Mesenchymal stem cell (in vitro differentiated cells and primary cell): ENCODE results near the gene CARD18.
"Not testable (repeated sequence)": the region's sequence is repeated elsewhere in the genome, so short reads cannot be mapped to it uniquely, and the experiment has no call there.

Experiments used
- DNase-seq: peaks from one replicate; pipeline ENCODE4 v3.0.0-alpha.2; 2013
- H2AFZ ChIP-seq: one replicate; pipeline ENCODE4 v1.6.1; 2013; ENCODE audit warnings: low read depth, mild to moderate bottlenecking, control low read depth, inconsistent platforms, low read length, moderate library complexity
- H2AK5ac ChIP-seq: 2 replicates; pipeline ENCODE4 v1.6.1; 2013; ENCODE audit warnings: low read length, moderate library complexity, mild to moderate bottlenecking, inconsistent platforms; ENCODE audit not compliant: severe bottlenecking
- H2BK120ac ChIP-seq: one replicate; pipeline ENCODE4 v1.6.1; 2013; ENCODE audit warnings: low read depth, mild to moderate bottlenecking, inconsistent platforms, low read length, moderate library complexity
- H2BK12ac ChIP-seq, 2 experiments: one replicate each; pipeline ENCODE4 v1.6.1; 2013; ENCODE audit warnings: inconsistent platforms in 2 of 2, low read length in 2 of 2, mild to moderate bottlenecking in 2 of 2, moderate library complexity in 2 of 2, control low read depth in 1 of 2
- H2BK15ac ChIP-seq: one replicate; pipeline ENCODE4 v1.6.1; 2013; ENCODE audit warnings: mild to moderate bottlenecking, low read depth, inconsistent platforms; ENCODE audit not compliant: poor library complexity, severe bottlenecking
- H2BK5ac ChIP-seq: 2 replicates; pipeline ENCODE4 v1.6.1; 2013; ENCODE audit warnings: low read depth, mild to moderate bottlenecking, low read length, control low read depth, inconsistent platforms; ENCODE audit not compliant: poor library complexity, severe bottlenecking
- H3K14ac ChIP-seq, 2 experiments: one replicate each; pipeline ENCODE4 v1.6.1; 2013; ENCODE audit warnings: inconsistent platforms in 2 of 2, low read length in 2 of 2, control low read depth in 1 of 2, mild to moderate bottlenecking in 1 of 2, moderate library complexity in 1 of 2
- H3K18ac ChIP-seq, 2 experiments: one replicate each; pipeline ENCODE4 v1.6.1; 2013; ENCODE audit warnings: inconsistent platforms in 2 of 2, low read length in 2 of 2, control low read depth in 1 of 2, low read depth in 1 of 2, mild to moderate bottlenecking in 1 of 2
- H3K23ac ChIP-seq, 2 experiments: one replicate each; pipeline ENCODE4 v1.6.1; 2013; ENCODE audit warnings: inconsistent platforms in 2 of 2, low read length in 2 of 2, mild to moderate bottlenecking in 2 of 2, moderate library complexity in 2 of 2, control low read depth in 1 of 2
- H3K27ac ChIP-seq: 2 replicates; pipeline ENCODE4 v1.5.1; 2013; ENCODE audit warnings: mild to moderate bottlenecking, moderate library complexity, low read length, control low read depth, inconsistent platforms; ENCODE audit not compliant: poor library complexity, severe bottlenecking
- H3K27me3 ChIP-seq, 2 experiments: 2 replicates each; pipeline versions ENCODE4 v1.6.1 to v1.7.0; 2013; ENCODE audit warnings: low read length in 2 of 2, mild to moderate bottlenecking in 2 of 2, moderate library complexity in 2 of 2, control low read depth in 1 of 2, inconsistent platforms in 1 of 2; ENCODE audit not compliant: control insufficient read depth in 1 of 2, insufficient read depth in 1 of 2
- H3K36me3 ChIP-seq, 2 experiments: 2 replicates each; pipeline versions ENCODE4 v1.6.1 to v1.7.0; 2013; ENCODE audit warnings: low read length in 2 of 2, control low read depth in 1 of 2, inconsistent platforms in 1 of 2, low read depth in 1 of 2, mild to moderate bottlenecking in 1 of 2; ENCODE audit not compliant: insufficient read depth in 2 of 2, control insufficient read depth in 1 of 2
- H3K4ac ChIP-seq, 2 experiments: one replicate each; pipeline ENCODE4 v1.6.1; 2013; ENCODE audit warnings: inconsistent platforms in 2 of 2, low read length in 2 of 2, mild to moderate bottlenecking in 2 of 2, moderate library complexity in 2 of 2, control low read depth in 1 of 2, low read depth in 1 of 2
- H3K4me1 ChIP-seq: 2 replicates; pipeline ENCODE4 v1.6.1; 2013; ENCODE audit warnings: low read depth, low read length, control low read depth; ENCODE audit not compliant: control insufficient read depth, insufficient read depth
- H3K4me2 ChIP-seq: 2 replicates; pipeline ENCODE4 v1.6.1; 2013; ENCODE audit warnings: low read length, mild to moderate bottlenecking, inconsistent platforms; ENCODE audit not compliant: poor library complexity, severe bottlenecking
- H3K4me3 ChIP-seq, 2 experiments: 2 replicates each; pipeline versions ENCODE4 v1.5.1 to v1.7.0; 2013; ENCODE audit warnings: low read length in 2 of 2, mild to moderate bottlenecking in 2 of 2, control low read depth in 1 of 2, low read depth in 1 of 2; ENCODE audit not compliant: insufficient read depth in 1 of 2
- H3K79me1 ChIP-seq: replicated peaks from 2 replicates; pipeline ENCODE4 v1.6.1; 2013; ENCODE audit warnings: mild to moderate bottlenecking, control low read depth, low read length, inconsistent platforms; ENCODE audit not compliant: poor library complexity, severe bottlenecking
- H3K9ac ChIP-seq: 2 replicates; pipeline ENCODE4 v1.7.0; 2013; ENCODE audit warnings: mild to moderate bottlenecking, low read length, moderate library complexity
- H3K9me3 ChIP-seq: 2 replicates; pipeline ENCODE4 v1.7.0; 2013; ENCODE audit warnings: mild to moderate bottlenecking, low read length; ENCODE audit not compliant: control insufficient read depth
- H4K8ac ChIP-seq: one replicate; pipeline ENCODE4 v1.6.1; 2013; ENCODE audit warnings: inconsistent platforms, mild to moderate bottlenecking, low read length, moderate library complexity
- H4K91ac ChIP-seq: one replicate; pipeline ENCODE4 v1.6.1; 2013; ENCODE audit warnings: mild to moderate bottlenecking, low read length, inconsistent platforms
- WGBS: methylation state at CpG from one replicate; pipeline ENCODE4 v1.1.7; 2013; ENCODE audit warnings: mixed read lengths; 5-methylcytosine and 5-hydroxymethylcytosine counted together

CARD18 gene

GRCh38 chr11:105102079-105102581, 37.4 kb downstream of the CARD18 start:
- not testable (repeated sequence) for H3K4me3 ChIP-seq, H2BK15ac ChIP-seq, H3K14ac ChIP-seq, H3K4me2 ChIP-seq, H3K4ac ChIP-seq, H3K27me3 ChIP-seq, H3K79me1 ChIP-seq, H2AK5ac ChIP-seq, H3K36me3 ChIP-seq, H2BK12ac ChIP-seq, H3K27ac ChIP-seq, H4K91ac ChIP-seq, H3K9me3 ChIP-seq, H3K9ac ChIP-seq, H4K8ac ChIP-seq, H2AFZ ChIP-seq, H2BK120ac ChIP-seq, H2BK5ac ChIP-seq, DNase-seq, H3K18ac ChIP-seq, H3K23ac ChIP-seq, H3K4me1 ChIP-seq
- WGBS: no CpG with 5 or more reads among the region's 3 CpGs

GRCh38 chr11:105100981-105101630, 38.5 kb downstream of the CARD18 start:
- H3K4ac ChIP-seq: no peak overlapping the region
- no peak overlapping the region for H3K9ac ChIP-seq
- no peak overlapping the region for H4K8ac ChIP-seq
- H2BK15ac ChIP-seq: no peak overlapping the region
- H3K18ac ChIP-seq: no peak overlapping the region
- H3K23ac ChIP-seq: no peak overlapping the region
- H3K79me1 ChIP-seq: no peaks in the 10 kb centered on the region
- H2BK120ac ChIP-seq: no peak overlapping the region
- no peak overlapping the region for H2BK12ac ChIP-seq
- H3K36me3 ChIP-seq: no peaks in the 10 kb centered on the region
- no peak overlapping the region for H2BK5ac ChIP-seq
- H3K9me3 ChIP-seq: no peaks in the 10 kb centered on the region
- H2AFZ ChIP-seq: no peak overlapping the region
- no peak overlapping the region for H3K27ac ChIP-seq
- no peak overlapping the region for H3K4me2 ChIP-seq
- H3K27me3 ChIP-seq: no peaks in the 10 kb centered on the region
- H2AK5ac ChIP-seq: no peak overlapping the region
- no peaks in the 10 kb centered on the region for H3K4me1 ChIP-seq
- no peak overlapping the region for H4K91ac ChIP-seq
- no peak overlapping the region for H3K14ac ChIP-seq
- no peak for DNase-seq
- no peak overlapping the region for H3K4me3 ChIP-seq
- WGBS: 81% methylated on average over 2 of the region's 2 CpGs

GRCh38 chr11:105100206-105100605, 39.4 kb downstream of the CARD18 start:
- Histone ChIP-seq H2AFZ (no peak overlapping the region), H3K79me1 (no peaks in the 10 kb centered on the region), H2BK15ac (no peak overlapping the region), H3K27ac (no peak overlapping the region), H3K23ac (no peak overlapping the region), H3K4me1 (no peaks in the 10 kb centered on the region), H3K18ac (peak overlapping the region; percentile 41 to 64), H3K9me3 (no peaks in the 10 kb centered on the region), H2BK12ac (peak overlapping the region in 1 of 2 experiments; percentile 60), H4K91ac (no peak overlapping the region), H2AK5ac (no peak overlapping the region), H2BK120ac (no peak overlapping the region), H3K4ac (peak overlapping the region in 1 of 2 experiments; percentile 37), H3K14ac (no peak overlapping the region), H3K36me3 (no peaks in the 10 kb centered on the region), H2BK5ac (no peak overlapping the region), H3K27me3 (no peaks in the 10 kb centered on the region), H3K4me3 (no peak overlapping the region), H3K9ac (no peak overlapping the region), H3K4me2 (no peak overlapping the region), H4K8ac (peak overlapping the region; percentile 80)
- DNase-seq: peak; percentile 4
- WGBS: 66% methylated on average over 7 of the region's 7 CpGs

- H3K79me1 ChIP-seq, H3K36me3 ChIP-seq, H2AFZ ChIP-seq: not testable (repeated sequence)
These were observed 40.0 kb downstream of the CARD18 start for GRCh38 chr11:105099594-105099993.

More at GRCh38 chr11:105099594-105099993, 40.0 kb downstream of the CARD18 start:
- H2BK12ac ChIP-seq, H3K4me2 ChIP-seq, H3K18ac ChIP-seq, H4K8ac ChIP-seq, H2BK5ac ChIP-seq, H3K4me3 ChIP-seq, H3K27me3 ChIP-seq, H3K23ac ChIP-seq, H3K9me3 ChIP-seq, H2AK5ac ChIP-seq, DNase-seq, H3K4ac ChIP-seq, H3K4me1 ChIP-seq, H3K27ac ChIP-seq, H2BK120ac ChIP-seq, H3K14ac ChIP-seq, H3K9ac ChIP-seq, H4K91ac ChIP-seq, H2BK15ac ChIP-seq: not testable (repeated sequence)
- WGBS: 86% methylated on average over 1 of the region's 2 CpGs
